HG02938 (cell line): ENCODE data around the gene TMEM94.
"Not testable (repeated sequence)": the region's sequence is repeated elsewhere in the genome, so short reads cannot be mapped to it uniquely, and the experiment has no call there.

ENCODE experiments used
- ATAC-seq: cut with Tn5 transposase; IDR thresholded peaks from one replicate; pipeline ENCODE4 v1.9.1; 2021; ENCODE audit warnings: mild to moderate bottlenecking, moderate library complexity; ENCODE audit not compliant: unreplicated experiment

Gene TMEM94

GRCh38 chr17:75476271-75476671, 19.8 kb downstream of the TMEM94 start:
- ATAC-seq, result no peak

GRCh38 chr17:75476752-75477489, 20.5 kb downstream of the TMEM94 start:
- ATAC-seq, result no peak

- not testable (repeated sequence) for ATAC-seq
Measured at GRCh38 chr17:75477490-75477862, 21.0 kb downstream of the TMEM94 start.

GRCh38 chr17:75478508-75478907, 22.1 kb downstream of the TMEM94 start:
- no peak for ATAC-seq

GRCh38 chr17:75480281-75480680, 23.8 kb downstream of the TMEM94 start:
- no peak for ATAC-seq

- ATAC-seq, result no peak
Measured at GRCh38 chr17:75481194-75482068, 25.0 kb downstream of the TMEM94 start.

GRCh38 chr17:75482098-75482942, 25.9 kb downstream of the TMEM94 start:
- no peak for ATAC-seq

GRCh38 chr17:75485688-75486087, 29.3 kb downstream of the TMEM94 start:
- no peak for ATAC-seq

- ATAC-seq, result no peak
Measured at GRCh38 chr17:75486151-75486550, 29.7 kb downstream of the TMEM94 start.

- ATAC-seq, result no peak
Measured at GRCh38 chr17:75486951-75487350, 30.5 kb downstream of the TMEM94 start.

GRCh38 chr17:75487351-75488070, 31.1 kb downstream of the TMEM94 start:
- ATAC-seq, result no peak

GRCh38 chr17:75488693-75489510, 32.5 kb downstream of the TMEM94 start:
- ATAC-seq, result no peak

- ATAC-seq, result no peak
Measured at GRCh38 chr17:75489511-75489955, 33.1 kb downstream of the TMEM94 start.

GRCh38 chr17:75490173-75490743, 33.8 kb downstream of the TMEM94 start:
- no peak for ATAC-seq

GRCh38 chr17:75490953-75491649, 34.7 kb downstream of the TMEM94 start:
- no peak for ATAC-seq

GRCh38 chr17:75491680-75492079, 35.2 kb downstream of the TMEM94 start:
- ATAC-seq, result no peak

- ATAC-seq, result no peak
Measured at GRCh38 chr17:75492555-75493168, 36.2 kb downstream of the TMEM94 start.

GRCh38 chr17:75493476-75494129, 37.2 kb downstream of the TMEM94 start:
- no peak for ATAC-seq
